ENCODE data around the gene LFNG.

LFNG gene

DNA sequence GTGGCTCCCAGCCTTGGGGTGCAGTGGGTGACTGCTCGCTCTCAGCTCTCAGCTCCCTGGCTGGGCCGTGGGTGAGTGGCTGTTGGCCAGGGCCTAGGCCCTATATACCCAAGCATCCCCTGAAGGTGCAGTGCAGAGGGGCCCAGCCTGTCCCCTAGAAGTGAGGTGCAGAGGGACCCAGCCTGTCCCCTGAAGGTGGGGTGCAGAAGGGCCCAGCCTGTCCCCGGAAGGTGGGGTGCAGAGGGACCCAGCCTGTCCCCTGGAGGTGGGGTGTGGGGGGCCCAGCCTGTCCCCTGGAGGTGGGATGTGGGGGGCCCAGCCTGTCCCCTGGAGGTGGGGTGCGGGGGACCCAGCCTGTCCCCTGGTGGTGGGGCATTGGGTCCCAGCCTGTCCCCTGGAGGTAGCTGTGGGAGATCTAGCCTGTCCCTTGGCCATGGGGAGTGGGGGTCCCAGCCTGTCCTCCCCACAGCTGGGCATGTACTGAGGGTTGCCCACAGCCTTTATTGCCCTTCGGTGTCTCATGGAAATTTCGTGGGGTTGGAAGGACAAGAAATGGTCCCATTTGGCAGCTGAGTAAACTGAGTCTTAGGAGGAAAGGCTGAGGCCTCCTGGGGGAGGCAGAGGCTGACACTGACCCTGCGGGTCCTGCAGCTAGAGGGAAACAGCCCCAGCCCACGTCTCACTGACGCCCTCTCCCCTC, 17.5 kb upstream of the LFNG start:
- DNase-seq = no peak

- no peak for DNase-seq
These were observed 17.0 kb upstream of the LFNG start for GRCh38 chr7:2502647-2502966.

DNA sequence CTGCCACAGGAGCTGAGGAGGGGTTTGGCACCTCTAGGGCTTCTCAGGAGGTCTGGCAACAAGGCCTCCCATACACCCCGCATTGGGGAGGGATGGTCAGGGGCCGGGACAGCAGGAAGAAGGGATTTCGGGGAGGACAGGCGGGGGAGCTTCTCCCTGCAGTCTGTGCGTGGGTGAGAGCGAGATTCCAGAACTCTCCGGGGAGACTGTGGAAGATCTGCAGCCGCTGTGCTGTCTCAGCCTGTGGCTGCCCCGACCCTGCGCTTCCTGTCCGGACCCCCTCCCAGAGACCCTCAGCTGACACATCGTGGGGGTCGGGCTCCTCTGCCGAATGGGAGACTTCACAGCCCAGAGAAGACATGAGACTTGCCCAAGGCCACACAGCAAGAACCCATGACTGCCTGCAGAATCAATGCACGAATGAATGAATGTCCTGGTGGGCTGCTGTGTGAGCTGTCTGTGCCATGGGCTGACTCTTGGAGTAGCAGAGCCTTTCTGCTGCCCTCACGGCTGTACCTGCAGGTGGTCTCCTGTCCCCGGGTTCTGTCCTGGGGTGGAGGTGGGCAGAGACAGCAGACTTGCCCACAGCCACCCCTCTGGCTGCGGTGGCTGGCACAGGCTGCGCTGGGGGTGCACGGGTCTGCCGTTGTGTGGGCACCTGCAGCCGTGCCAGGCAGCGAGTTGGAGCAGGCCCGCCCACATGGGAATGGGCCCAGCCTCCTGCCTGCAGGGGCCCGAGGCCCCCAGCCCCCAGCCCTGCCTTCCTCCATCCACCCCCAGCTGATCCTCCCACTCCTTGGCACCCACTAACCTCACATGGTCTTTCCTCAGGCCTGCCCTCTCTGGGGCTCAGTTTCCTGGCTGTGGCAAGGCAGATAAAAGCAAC, 16.3 kb upstream of the LFNG start:
- no peak for DNase-seq

GRCh38 chr7:2504128-2504888, 15.3 kb upstream of the LFNG start:
- no peak for DNase-seq

DNA sequence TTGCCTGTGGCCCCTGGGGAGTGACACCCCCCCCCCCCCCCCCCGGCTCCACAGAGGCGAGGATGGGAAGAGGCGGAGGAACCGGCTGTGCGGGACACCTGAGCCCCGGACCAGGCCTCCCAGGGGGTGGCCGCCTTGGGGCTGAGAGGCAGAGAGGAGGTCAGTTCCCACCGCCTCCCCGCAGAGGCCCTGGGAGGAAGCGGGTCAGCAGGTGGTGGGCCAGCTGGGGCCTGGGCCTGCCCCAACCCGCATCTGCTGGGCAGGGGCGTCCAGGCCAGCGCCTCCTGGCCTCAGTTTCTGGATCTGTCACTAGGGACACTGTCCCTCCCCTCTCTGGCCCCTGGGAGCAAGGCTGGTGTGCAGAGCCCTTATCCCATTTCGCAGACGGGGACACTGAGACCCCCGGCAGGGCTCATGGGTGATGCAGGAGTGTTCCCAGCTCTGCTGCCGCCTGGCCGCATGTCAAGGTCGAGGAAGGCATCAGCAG, 14.6 kb upstream of the LFNG start:
- no peak for DNase-seq

DNA sequence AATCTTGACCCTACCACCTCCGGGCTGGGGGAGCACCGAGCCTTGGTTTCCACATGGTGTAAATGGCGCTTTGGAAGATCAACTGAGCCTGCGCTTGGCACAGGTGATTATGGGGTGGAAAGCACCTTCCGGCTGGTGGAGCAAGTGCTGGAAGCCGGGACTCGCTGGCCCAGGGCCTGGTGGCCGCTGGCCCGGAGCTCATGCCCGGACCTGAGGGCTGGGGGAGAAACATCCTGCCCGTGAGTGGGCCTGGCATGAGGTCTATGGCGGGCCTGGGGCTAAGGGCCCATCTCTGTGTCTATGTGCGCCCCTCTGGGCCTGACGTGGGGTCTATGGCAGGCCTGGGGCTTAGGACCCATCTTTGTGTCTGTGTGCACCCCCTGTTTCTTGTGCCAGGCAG, 14.2 kb upstream of the LFNG start:
- peak in 2 of 58 donors; percentile 23 to 24 for DNase-seq

GRCh38 chr7:2507208-2507916, 12.2 kb upstream of the LFNG start:
- no peak for DNase-seq

- no peak for DNase-seq
These were observed 11.7 kb upstream of the LFNG start for GRCh38 chr7:2507917-2508306.

DNA sequence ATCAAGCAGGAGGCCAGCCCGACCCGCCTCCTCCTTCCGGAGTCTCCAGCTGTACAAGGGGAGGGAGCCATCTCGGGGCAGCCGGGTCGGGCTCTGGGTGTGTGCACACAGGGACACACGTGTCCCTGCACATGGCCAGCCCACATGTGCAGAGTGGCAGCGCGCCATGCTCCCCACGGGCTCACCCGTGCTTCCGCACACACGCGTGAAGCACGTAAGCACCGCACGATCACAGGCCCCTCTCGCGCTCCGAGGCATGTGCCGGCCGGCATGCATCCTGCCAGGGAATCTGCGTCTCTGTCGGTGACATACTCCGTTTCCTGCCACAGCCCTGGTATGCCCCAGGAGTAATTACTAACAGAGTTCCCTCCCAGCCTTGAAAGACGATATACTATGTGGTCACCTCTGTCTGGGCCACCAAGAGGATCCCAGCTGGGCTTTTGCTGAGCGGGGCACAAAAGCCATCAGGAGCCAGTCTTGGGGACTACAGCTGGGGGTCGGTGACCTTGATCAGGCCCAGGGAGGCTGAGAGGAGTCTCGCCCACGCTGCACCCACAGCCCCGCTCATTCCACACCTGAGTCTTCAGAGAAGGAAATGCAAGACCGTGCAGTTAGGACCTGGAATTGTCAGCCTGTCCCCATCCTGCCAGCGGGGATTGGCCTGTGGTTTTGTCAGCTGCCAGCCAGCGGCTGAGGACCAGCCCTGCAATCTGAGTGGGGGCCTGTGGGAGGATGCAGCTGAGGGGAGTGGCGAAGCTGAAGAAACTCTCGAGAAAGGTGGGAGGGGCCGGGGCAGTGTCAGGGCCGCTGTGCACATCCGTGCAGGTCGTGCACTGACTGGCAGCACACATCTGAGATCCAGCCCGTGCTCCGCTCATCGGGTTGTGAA, 11.0 kb upstream of the LFNG start:
- no peak for DNase-seq

GRCh38 chr7:2509298-2509906, 10.2 kb upstream of the LFNG start:
- no peak for DNase-seq

GRCh38 chr7:2510130-2510776, 9.3 kb upstream of the LFNG start:
- no peak for DNase-seq

GRCh38 chr7:2510909-2511768, 8.4 kb upstream of the LFNG start:
- DNase-seq = no peak

DNA sequence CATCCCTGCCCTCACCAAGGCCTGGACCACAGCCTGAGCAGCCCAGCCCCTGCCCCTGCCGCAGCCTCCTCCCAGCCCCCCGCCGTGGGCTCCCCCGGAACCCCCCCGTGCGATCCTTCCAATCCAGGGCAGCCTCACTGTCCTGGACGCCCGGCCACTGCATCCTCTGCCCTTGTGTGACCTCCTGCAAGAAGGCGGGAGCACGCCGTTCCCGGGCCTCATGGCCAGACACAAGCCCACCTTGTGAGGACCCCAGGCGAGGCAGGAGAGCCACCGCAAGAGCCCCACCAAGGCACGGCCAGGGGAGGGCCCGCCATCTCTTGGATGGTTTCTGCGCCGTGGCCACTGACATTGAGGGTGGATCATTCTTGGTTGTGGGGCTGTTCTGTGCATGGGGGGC, 7.8 kb upstream of the LFNG start:
- no peak for DNase-seq

- DNase-seq = peak in 6 of 58 donors; percentile 15 to 41 (median 34)
These were observed 7.4 kb upstream of the LFNG start for GRCh38 chr7:2512179-2512661.

DNA sequence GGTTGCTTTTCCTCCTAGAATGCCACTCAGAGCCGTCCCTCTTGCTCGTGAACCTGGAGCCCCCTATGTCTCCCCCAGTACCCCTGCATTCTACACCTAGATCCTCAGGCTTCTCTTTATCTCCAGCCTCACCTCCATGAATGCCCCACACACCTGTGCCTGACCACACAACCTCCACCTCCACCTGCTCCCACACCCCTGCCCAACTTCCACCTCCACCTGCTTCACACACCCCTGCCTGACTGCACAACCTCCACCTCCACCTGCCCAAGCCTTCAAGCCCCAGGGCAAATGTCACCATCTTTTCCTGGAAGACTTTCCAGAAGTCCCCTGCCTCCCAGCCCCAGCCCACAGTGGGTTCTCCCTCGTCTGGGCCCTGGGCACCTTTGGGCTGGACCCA, 6.9 kb upstream of the LFNG start:
- no peak for DNase-seq

- no peak for DNase-seq
These were observed 5.9 kb upstream of the LFNG start for GRCh38 chr7:2513702-2514101.

DNA sequence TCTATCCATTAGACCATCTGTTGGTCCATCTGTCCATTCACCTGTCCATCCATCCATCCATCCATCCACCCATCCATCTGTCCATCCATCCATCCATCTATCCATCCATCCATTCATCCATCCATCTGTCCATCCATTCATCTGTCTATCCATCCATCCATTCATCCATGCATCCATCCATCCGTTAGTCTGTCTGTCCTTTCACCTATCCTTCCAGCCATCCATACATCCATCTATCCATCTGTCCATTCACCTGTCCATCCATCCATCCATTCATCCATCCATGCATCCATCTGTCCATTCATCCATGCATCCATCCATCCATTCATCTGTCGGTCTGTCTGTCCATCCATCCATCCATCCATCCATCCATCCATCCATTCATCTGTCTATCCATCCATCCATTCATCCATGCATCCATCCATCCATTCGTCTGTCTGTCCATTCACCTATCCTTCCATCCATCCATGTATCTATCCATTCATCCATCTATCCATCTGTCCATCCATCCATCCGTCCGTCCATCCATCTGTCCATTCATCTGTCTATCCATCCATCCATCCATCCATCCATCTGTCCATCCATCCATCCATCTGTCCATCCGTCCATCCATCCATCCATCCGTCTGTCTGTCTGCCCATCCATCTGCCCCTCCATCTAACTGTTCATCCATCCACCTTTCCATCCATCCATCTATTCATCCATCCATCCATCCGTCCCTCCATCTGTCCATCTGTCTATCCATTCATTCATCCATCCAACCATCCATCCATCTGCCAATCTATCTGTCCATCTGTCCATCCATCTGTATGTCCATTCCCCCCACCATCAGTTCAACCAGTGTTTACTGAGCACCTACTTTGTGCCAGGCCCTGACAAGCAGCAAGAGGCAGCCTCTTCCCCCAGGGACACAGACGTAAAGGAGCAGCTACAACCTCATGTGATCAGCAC, 4.8 kb upstream of the LFNG start:
- DNase-seq = no peak
